Measurements from ENCODE around the gene GAREM1. TPM values are rescaled to one million over a fixed set of nuclear protein-coding genes. Genes with fewer than 3 reads are reported as not detected.

The GAREM1 gene
- total RNA-seq, 1 experiment from 2014 or later: 0.41 TPM

- in situ Hi-C loops (cut with HindIII; ENCODE audit: low pct_unique_long_range_greater_than_20kb, low sequenced_read_pairs): no loop called here
- peak; percentile 88 for DNase-seq (ENCODE audit: low read depth)
Measured at GRCh38 chr18:32383050-32383819, 87.4 kb downstream of the GAREM1 start.

DNA sequence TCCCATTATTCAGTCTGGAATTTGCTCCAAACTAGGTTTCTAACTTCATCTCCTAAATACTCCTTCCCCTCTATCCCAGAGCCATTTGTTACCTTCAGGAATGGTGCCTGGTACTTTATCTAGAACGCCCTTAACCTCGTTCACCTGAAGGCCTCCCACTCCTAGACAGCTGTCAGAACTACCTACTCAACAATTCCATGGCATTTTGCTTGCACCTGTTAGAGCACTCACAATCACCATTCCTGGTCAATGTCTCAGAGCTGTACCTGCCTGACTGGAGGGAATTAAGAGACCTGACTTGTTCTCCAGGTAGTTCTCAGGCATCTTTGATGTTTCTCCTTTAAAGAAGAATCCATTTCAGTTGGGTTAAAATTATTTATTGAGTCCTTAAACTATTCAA lies 88.9 kb downstream of the GAREM1 start:
- in situ Hi-C loops (cut with HindIII; ENCODE audit: low pct_unique_long_range_greater_than_20kb, low sequenced_read_pairs): no loop called here

GRCh38 chr18:32380559-32380958 lies 90.1 kb downstream of the GAREM1 start:
- in situ Hi-C loops (cut with HindIII; ENCODE audit: low pct_unique_long_range_greater_than_20kb, low sequenced_read_pairs): no loop called here
- DNase-seq (ENCODE audit: low read depth): no peak

More for the DNA sequence above, 88.9 kb downstream of the GAREM1 start:
- DNase-seq (ENCODE audit: low read depth): no peak

- in situ Hi-C loops (cut with HindIII; ENCODE audit: low pct_unique_long_range_greater_than_20kb, low sequenced_read_pairs): no loop called here
Measured at GRCh38 chr18:32379891-32380290, 90.8 kb downstream of the GAREM1 start.

DNA sequence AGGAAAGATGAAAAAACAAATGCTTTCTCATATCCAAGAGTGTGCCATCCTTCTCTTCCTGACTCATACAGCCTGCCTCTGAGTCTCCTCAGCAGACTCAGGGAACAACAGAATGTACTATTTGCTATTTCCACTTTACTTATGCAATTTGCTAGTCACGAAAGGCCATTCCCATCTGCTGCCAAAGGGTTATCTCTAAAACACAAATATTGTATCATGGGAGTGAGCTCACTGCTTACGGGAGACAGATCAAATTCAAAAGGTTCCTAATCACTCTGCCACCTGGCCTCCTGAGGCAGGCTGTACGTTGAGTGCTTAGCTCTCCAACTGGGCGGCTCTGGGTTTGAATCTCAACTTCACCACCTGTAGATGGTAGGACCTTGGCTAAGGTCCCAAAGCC lies 92.0 kb downstream of the GAREM1 start:
- in situ Hi-C loops (cut with HindIII; ENCODE audit: low pct_unique_long_range_greater_than_20kb, low sequenced_read_pairs): no loop called here
- DNase-seq (ENCODE audit: low read depth): peak; percentile 46

More at GRCh38 chr18:32379891-32380290, 90.8 kb downstream of the GAREM1 start:
- DNase-seq (ENCODE audit: low read depth): no peak

DNA sequence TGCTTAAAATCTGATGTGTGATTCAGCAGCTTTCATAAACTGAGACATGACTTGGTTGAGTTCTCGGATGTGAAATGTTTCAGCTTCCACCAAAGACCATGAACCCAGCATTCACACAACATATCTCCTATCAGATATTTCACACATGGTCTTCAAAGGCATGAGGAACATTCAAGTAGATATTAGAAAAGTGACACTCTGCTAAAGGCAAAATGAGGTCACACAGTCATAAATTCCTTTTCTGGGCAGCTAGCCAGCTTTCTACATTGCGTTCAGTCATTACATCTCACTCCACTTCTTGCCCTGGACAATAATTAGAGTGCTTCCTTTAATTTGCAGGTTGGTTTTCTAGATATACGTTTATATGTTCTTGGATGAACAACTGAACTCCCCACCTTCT lies 96.7 kb downstream of the GAREM1 start:
- in situ Hi-C loops (cut with HindIII; ENCODE audit: low pct_unique_long_range_greater_than_20kb, low sequenced_read_pairs): no loop called here
- peak; percentile 62 for DNase-seq (ENCODE audit: low read depth)

DNA sequence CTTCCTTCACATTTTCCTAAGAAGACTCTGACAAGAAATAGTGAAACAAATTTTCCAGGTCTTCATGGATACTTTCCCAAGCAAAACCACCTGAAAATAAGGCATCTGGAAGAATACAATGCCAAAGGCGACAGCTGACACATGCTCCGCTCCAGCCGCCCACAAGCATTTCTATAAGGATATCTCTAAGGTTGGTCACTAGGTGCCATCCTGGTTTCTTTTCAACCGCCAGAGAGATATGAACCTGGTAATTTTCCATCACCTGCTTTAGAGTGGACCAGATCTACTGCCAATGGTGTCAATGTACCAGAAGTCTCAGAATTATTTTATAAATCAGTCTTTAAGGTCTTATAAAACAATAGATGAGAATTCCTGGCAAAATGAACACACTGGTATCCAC lies 97.2 kb downstream of the GAREM1 start:
- in situ Hi-C loops (cut with HindIII; ENCODE audit: low pct_unique_long_range_greater_than_20kb, low sequenced_read_pairs): no loop called here
- DNase-seq (ENCODE audit: low read depth): no peak

GRCh38 chr18:32372381-32373061 lies 98.2 kb downstream of the GAREM1 start:
- in situ Hi-C loops (cut with HindIII; ENCODE audit: low pct_unique_long_range_greater_than_20kb, low sequenced_read_pairs): no loop called here
- DNase-seq (ENCODE audit: low read depth): peak; percentile 83

GRCh38 chr18:32372047-32372380 lies 98.7 kb downstream of the GAREM1 start:
- no peak for DNase-seq (ENCODE audit: low read depth)
- in situ Hi-C loops (cut with HindIII; ENCODE audit: low pct_unique_long_range_greater_than_20kb, low sequenced_read_pairs): no loop called here

- in situ Hi-C loops (cut with HindIII; ENCODE audit: low pct_unique_long_range_greater_than_20kb, low sequenced_read_pairs): no loop called here
- no peak for DNase-seq (ENCODE audit: low read depth)
Measured at GRCh38 chr18:32371384-32371783, 99.3 kb downstream of the GAREM1 start.

- no peak for DNase-seq (ENCODE audit: low read depth)
- in situ Hi-C loops (cut with HindIII; ENCODE audit: low pct_unique_long_range_greater_than_20kb, low sequenced_read_pairs): no loop called here
Measured at GRCh38 chr18:32368991-32369390, 101.7 kb downstream of the GAREM1 start.

- no peak for DNase-seq (ENCODE audit: low read depth)
- in situ Hi-C loops (cut with HindIII; ENCODE audit: low pct_unique_long_range_greater_than_20kb, low sequenced_read_pairs): no loop called here
Measured at GRCh38 chr18:32368170-32368569, 102.5 kb downstream of the GAREM1 start.

DNA sequence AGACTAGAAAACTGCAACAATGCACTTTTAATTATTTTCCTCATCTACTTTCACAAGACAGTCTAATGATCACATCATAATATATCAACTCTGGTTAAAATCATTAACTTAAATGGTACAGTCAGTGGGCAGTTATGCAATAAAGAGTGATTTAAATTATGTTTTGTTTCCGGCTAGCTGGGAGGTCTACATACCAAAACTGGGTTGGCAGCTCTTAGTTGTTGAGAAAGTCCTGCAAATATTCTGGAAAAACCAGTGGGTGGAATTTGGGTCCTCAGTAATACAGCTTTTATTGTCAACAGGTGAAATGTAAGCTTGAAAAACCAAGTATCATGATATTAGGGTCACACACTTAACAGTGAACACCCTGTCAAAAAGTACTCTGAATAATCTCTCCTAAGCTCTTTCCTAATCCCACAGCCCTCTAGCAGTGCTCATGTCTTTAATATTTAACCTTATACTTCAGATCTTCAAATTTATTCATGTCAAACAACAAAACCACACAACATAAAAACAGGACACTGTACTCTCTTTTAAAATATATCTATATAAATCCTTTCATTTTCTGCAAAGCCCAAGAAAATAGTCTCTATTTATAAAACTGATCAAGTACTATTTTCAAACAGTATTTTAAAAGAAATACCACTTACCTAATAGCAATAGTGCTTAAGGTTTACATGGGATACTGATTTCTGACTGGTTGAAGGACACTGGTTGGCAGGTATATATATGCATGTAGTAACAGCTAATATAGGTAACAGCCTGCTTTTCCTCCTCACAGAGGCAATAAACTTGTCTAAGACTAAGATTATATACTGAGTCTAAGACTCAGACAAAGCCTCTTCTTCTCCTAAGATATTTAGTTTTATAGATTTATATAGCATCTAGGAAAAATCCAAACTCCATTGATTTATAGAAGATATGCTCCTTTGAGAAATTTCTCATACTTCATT lies 103.8 kb downstream of the GAREM1 start:
- in situ Hi-C loops (cut with HindIII; ENCODE audit: low pct_unique_long_range_greater_than_20kb, low sequenced_read_pairs): no loop called here
- no peak for DNase-seq (ENCODE audit: low read depth)

DNA sequence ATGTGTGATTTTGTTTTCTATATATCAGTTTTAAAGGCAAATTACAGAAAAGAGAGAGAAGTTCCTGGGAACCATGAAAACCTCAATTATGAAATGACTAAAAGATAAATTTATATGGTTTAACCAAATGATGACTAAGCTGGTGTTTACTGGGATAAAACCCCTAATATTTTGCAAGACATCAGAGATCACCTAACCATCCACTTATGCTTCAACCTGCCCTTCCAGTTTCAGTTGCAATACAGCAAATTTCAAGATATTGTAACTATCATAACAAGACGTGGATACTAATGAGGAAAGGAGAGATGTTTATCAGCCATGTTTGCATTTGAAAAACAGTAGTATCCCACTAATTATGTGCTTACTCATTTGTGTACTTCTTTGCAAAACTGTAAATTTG lies 108.2 kb downstream of the GAREM1 start:
- in situ Hi-C loops (cut with HindIII; ENCODE audit: low pct_unique_long_range_greater_than_20kb, low sequenced_read_pairs): no loop called here
- no peak for DNase-seq (ENCODE audit: low read depth)

- DNase-seq (ENCODE audit: low read depth): no peak
- in situ Hi-C loops (cut with HindIII; ENCODE audit: low pct_unique_long_range_greater_than_20kb, low sequenced_read_pairs): no loop called here
Measured at GRCh38 chr18:32360682-32361345, 109.9 kb downstream of the GAREM1 start.

- in situ Hi-C loops (cut with HindIII; ENCODE audit: low pct_unique_long_range_greater_than_20kb, low sequenced_read_pairs): no loop called here
Measured at GRCh38 chr18:32358529-32358928, 112.2 kb downstream of the GAREM1 start.

GRCh38 chr18:32358075-32358474 lies 112.6 kb downstream of the GAREM1 start:
- in situ Hi-C loops (cut with HindIII; ENCODE audit: low pct_unique_long_range_greater_than_20kb, low sequenced_read_pairs): no loop called here

More at GRCh38 chr18:32358529-32358928, 112.2 kb downstream of the GAREM1 start:
- DNase-seq (ENCODE audit: low read depth): no peak

GRCh38 chr18:32355896-32356295 lies 114.8 kb downstream of the GAREM1 start:
- in situ Hi-C loops (cut with HindIII; ENCODE audit: low pct_unique_long_range_greater_than_20kb, low sequenced_read_pairs): no loop called here
- DNase-seq (ENCODE audit: low read depth): no peak

More at GRCh38 chr18:32358075-32358474, 112.6 kb downstream of the GAREM1 start:
- no peak for DNase-seq (ENCODE audit: low read depth)
